GM12872 (cell line): Measurements from ENCODE around the gene SUPV3L1.

Source experiments
- CTCF ChIP-seq: IDR thresholded peaks from 3 replicates; pipeline ENCODE4 v1.5.1; 2011; ENCODE audit warnings: low read depth, mild to moderate bottlenecking, low read length, moderate library complexity; ENCODE audit not compliant: insufficient read depth

SUPV3L1 gene

GRCh38 chr10:69216577-69217118, 36.6 kb downstream of the SUPV3L1 start:
- TF ChIP-seq CTCF: no peak

GRCh38 chr10:69217119-69217754, 37.2 kb downstream of the SUPV3L1 start:
- TF ChIP-seq CTCF: no peak

GRCh38 chr10:69218831-69219230, 38.8 kb downstream of the SUPV3L1 start:
- TF ChIP-seq CTCF: no peak

GRCh38 chr10:69220041-69220451, 40.0 kb downstream of the SUPV3L1 start, which contains the start of gene HKDC1:
TSS of gene HKDC1 (plus strand) at chr10:69220332. CDS start at chr10:69220436, 104 bp downstream.
- no peak for TF ChIP-seq CTCF

- TF ChIP-seq CTCF: no peak
These were observed 40.5 kb downstream of the SUPV3L1 start for GRCh38 chr10:69220507-69220906.

GRCh38 chr10:69222157-69223027, 42.4 kb downstream of the SUPV3L1 start:
- peak; percentile 82 for TF ChIP-seq CTCF

- TF ChIP-seq CTCF: no peak
These were observed 43.0 kb downstream of the SUPV3L1 start for GRCh38 chr10:69223028-69223342.
